Activated gamma-delta T cell treated with anti-CD3 and anti-CD28 coated beads, Interleukin-2, amount 50 U/mL, for 16 hours (primary cell): ENCODE results near the gene THSD7B.
"Not testable (repeated sequence)": the region's sequence is repeated elsewhere in the genome, so short reads cannot be mapped to it uniquely, and the experiment has no call there.

ENCODE experiments used
- DNase-seq: peaks from one replicate; pipeline ENCODE4 v3.0.0-alpha.2; 2020; ENCODE audit warnings: low read depth

THSD7B gene

GRCh38 chr2:137039482-137040152 lies 274.3 kb downstream of the THSD7B start:
- no peak for DNase-seq

GRCh38 chr2:137047369-137047768 lies 282.0 kb downstream of the THSD7B start:
- DNase-seq: no peak

- DNase-seq: no peak
Measured at GRCh38 chr2:137048455-137048854, 283.1 kb downstream of the THSD7B start.

- DNase-seq: no peak
Measured at GRCh38 chr2:137049518-137049917, 284.2 kb downstream of the THSD7B start.

- DNase-seq: no peak
Measured at GRCh38 chr2:137050949-137051348, 285.6 kb downstream of the THSD7B start.

- DNase-seq: no peak
Measured at GRCh38 chr2:137051778-137052398, 286.5 kb downstream of the THSD7B start.

GRCh38 chr2:137056704-137057103 lies 291.4 kb downstream of the THSD7B start:
- DNase-seq: no peak

- DNase-seq: not testable (repeated sequence)
Measured at GRCh38 chr2:137076111-137076765, 310.9 kb downstream of the THSD7B start.

GRCh38 chr2:137091704-137092103 lies 326.4 kb downstream of the THSD7B start:
- no peak for DNase-seq

- no peak for DNase-seq
Measured at GRCh38 chr2:137093116-137093515, 327.8 kb downstream of the THSD7B start.

GRCh38 chr2:137096187-137096586 lies 330.8 kb downstream of the THSD7B start:
- no peak for DNase-seq

GRCh38 chr2:137096693-137097092 lies 331.3 kb downstream of the THSD7B start:
- no peak for DNase-seq

- not testable (repeated sequence) for DNase-seq
Measured at GRCh38 chr2:137101814-137102213, 336.5 kb downstream of the THSD7B start.

GRCh38 chr2:137107904-137108303 lies 342.6 kb downstream of the THSD7B start:
- no peak for DNase-seq

- no peak for DNase-seq
Measured at GRCh38 chr2:137111896-137112295, 346.6 kb downstream of the THSD7B start.

- DNase-seq: no peak
Measured at GRCh38 chr2:137115081-137115794, 349.9 kb downstream of the THSD7B start.

- DNase-seq: no peak
Measured at GRCh38 chr2:137115795-137116089, 350.4 kb downstream of the THSD7B start.

- DNase-seq: no peak
Measured at GRCh38 chr2:137117385-137117784, 352.0 kb downstream of the THSD7B start.

GRCh38 chr2:137118140-137118539 lies 352.8 kb downstream of the THSD7B start:
- no peak for DNase-seq

GRCh38 chr2:137123226-137123625 lies 357.9 kb downstream of the THSD7B start:
- DNase-seq: no peak

- no peak for DNase-seq
Measured at GRCh38 chr2:137133225-137133624, 367.9 kb downstream of the THSD7B start.

GRCh38 chr2:137138263-137138662 lies 372.9 kb downstream of the THSD7B start:
- no peak for DNase-seq

- no peak for DNase-seq
Measured at GRCh38 chr2:137151731-137152130, 386.4 kb downstream of the THSD7B start.
